ENCODE results near the gene IL4R. TPM values are rescaled to one million over a fixed set of nuclear protein-coding genes. Genes with fewer than 3 reads are reported as not detected.

The IL4R gene
- total RNA-seq, 1 experiment from 2014 or later = 29.6 TPM

- BruUV-seq (replicated peaks) = no TSS peak
- no peak overlapping the region for H3K4me3 ChIP-seq (replicated peaks in 1 of 2; ENCODE audit: low read depth in 1 of 2, low read length in 2 of 2)
- RAD21 ChIA-PET (ENCODE audit: low non-redundant PET in 1 of 2, low total read pairs in 2 of 2, uncharacterized antibody in 2 of 2, unreplicated experiment in 2 of 2) = no interaction called here
- TF ChIP-seq POLR2A (IDR thresholded peaks at IDR 0.05; ENCODE audit: borderline replicate concordance, extremely low read depth, insufficient read depth, insufficient read length) = no peak
- TF ChIP-seq EZH2phosphoT487 (IDR thresholded peaks at IDR 0.05; ENCODE audit: borderline replicate concordance) = no peak
- no peak for TF ChIP-seq JUND (IDR thresholded peaks at IDR 0.05)
- no peak for TF ChIP-seq POLR2AphosphoS5 (IDR thresholded peaks at IDR 0.05; ENCODE audit: low read depth, low read length)
- no peak for TF ChIP-seq REST (IDR thresholded peaks at IDR 0.05; ENCODE audit: low read depth)
- TF ChIP-seq ELF1 (IDR thresholded peaks at IDR 0.05; ENCODE audit: borderline replicate concordance, low read depth) = no peak
- TF ChIP-seq SRF (IDR thresholded peaks at IDR 0.05; ENCODE audit: low read depth) = no peak
- TF ChIP-seq FOSL1 (IDR thresholded peaks at IDR 0.05; ENCODE audit: low read depth) = no peak
- TF ChIP-seq EGR1 (IDR thresholded peaks at IDR 0.05; ENCODE audit: low read depth) = no peak
- H3K36me3 ChIP-seq (ENCODE audit: control insufficient read depth in 1 of 2, insufficient read depth in 2 of 2, low read length in 2 of 2) = peaks cover 6 to 26% of the 10 kb centered on the region in 2 experiments; a peak in 3 of 4 replicates
- H3K27me3 ChIP-seq (ENCODE audit: insufficient read depth, low read length) = no peaks in the 10 kb centered on the region
- H3K79me2 ChIP-seq (ENCODE audit: insufficient read depth, low read length) = no peaks in the 10 kb centered on the region
- no peaks in the 10 kb centered on the region for H3K9me2 ChIP-seq (ENCODE audit: insufficient read depth)
- DNase-seq (ENCODE audit: low read depth, low spot score) (no peak), ATAC-seq (no peak)
- POLR2A ChIA-PET = no interaction called here
- CTCF ChIA-PET = no interaction called here
- H3K27ac ChIP-seq (ENCODE audit: low read depth, low read length) = no peak overlapping the region
- no peaks in the 10 kb centered on the region for H4K20me1 ChIP-seq (ENCODE audit: insufficient read depth)
- H3K4me1 ChIP-seq (ENCODE audit: control insufficient read depth in 1 of 2, insufficient read depth in 2 of 2, low read length in 2 of 2) = no peaks in the 10 kb centered on the region
- no peak overlapping the region for H3K4me2 ChIP-seq (ENCODE audit: low read length)
- H3K9ac ChIP-seq (ENCODE audit: low read length) = no peak overlapping the region
- no peak overlapping the region for H2AFZ ChIP-seq (ENCODE audit: low read depth, low read length, poor library complexity, severe bottlenecking)
- intact Hi-C loops (cut with micrococcal nuclease) = no loop called here
- peaks cover 0 to 3% of the 10 kb centered on the region in 2 experiments; a peak in 1 of 4 replicates for H3K9me3 ChIP-seq (ENCODE audit: control insufficient read depth in 1 of 2, insufficient read depth in 1 of 2, low read depth in 1 of 2, low read length in 2 of 2)
Observed at GRCh38 chr16:27346819-27347218, 33.0 kb downstream of the IL4R start.
